Bronchial epithelial cell (primary cell): ENCODE measurements around the gene XPR1. TPM values are rescaled to one million over a fixed set of nuclear protein-coding genes. Genes with fewer than 3 reads are reported as not detected.
"Not testable (repeated sequence)": the region's sequence is repeated elsewhere in the genome, so short reads cannot be mapped to it uniquely, and the experiment has no call there.

Experiments
- DNase-seq: peaks from one replicate; pipeline ENCODE4 v3.0.0-alpha.2; 2010; ENCODE audit warnings: low read depth
- FAIRE-seq: peaks from 2 replicates; lab custom pipeline; 2011; peaks lifted over from hg19 to GRCh38; lab: Jason Lieb, UNC
- H3K27me3 ChIP-seq: 2 replicates; pipeline ENCODE4 v1.5.1; 2011; ENCODE audit warnings: low read length; ENCODE audit not compliant: control insufficient read depth, insufficient read depth
- H3K36me3 ChIP-seq: 2 replicates; pipeline ENCODE4 v1.5.1; 2011; ENCODE audit warnings: low read length; ENCODE audit not compliant: control insufficient read depth, insufficient read depth
- H3K4me3 ChIP-seq: 2 replicates; pipeline ENCODE4 v1.5.1; 2011; ENCODE audit warnings: mild to moderate bottlenecking, low read depth, low read length, control low read depth
- CTCF ChIP-seq: IDR thresholded peaks from 2 replicates; pipeline ENCODE4 v1.5.1; 2011; ENCODE audit warnings: mild to moderate bottlenecking, moderate library complexity, low read length, control low read depth, inconsistent platforms; ENCODE audit not compliant: insufficient read depth, severe bottlenecking
- total RNA-seq: library from RNA; depleted of rRNA; stranded (reverse); fragments of >200 nt; gene quantifications from 2 replicates; pipeline ENCODE4 v1.2.1, GENCODE V29; 2014

Gene XPR1
- total RNA-seq, 1 donor from 2014 or later, result 35.0 TPM

- H3K4me3 ChIP-seq, result no peak overlapping the region
- no peak for TF ChIP-seq CTCF
- no peaks in the 10 kb centered on the region for H3K27me3 ChIP-seq
- H3K36me3 ChIP-seq, result no peaks in the 10 kb centered on the region
- FAIRE-seq (no peak), DNase-seq (no peak)
These were observed 180.1 kb downstream of the XPR1 start for GRCh38 chr1:180811886-180812285.

- TF ChIP-seq CTCF, result no peak
These were observed 182.4 kb downstream of the XPR1 start for GRCh38 chr1:180814258-180814657.

GRCh38 chr1:180815188-180815587 lies 183.4 kb downstream of the XPR1 start:
- TF ChIP-seq CTCF, result no peak
- FAIRE-seq (no peak), DNase-seq (no peak)
- no peak overlapping the region for H3K4me3 ChIP-seq
- H3K36me3 ChIP-seq, result no peaks in the 10 kb centered on the region
- no peaks in the 10 kb centered on the region for H3K27me3 ChIP-seq

More at GRCh38 chr1:180814258-180814657, 182.4 kb downstream of the XPR1 start:
- FAIRE-seq, result no peak
- Histone ChIP-seq H3K36me3 (no peaks in the 10 kb centered on the region), H3K27me3 (no peaks in the 10 kb centered on the region), H3K4me3 (no peak overlapping the region)
- no peak for DNase-seq

GRCh38 chr1:180816132-180816531 lies 184.3 kb downstream of the XPR1 start:
- no peaks in the 10 kb centered on the region for H3K27me3 ChIP-seq
- no peaks in the 10 kb centered on the region for H3K36me3 ChIP-seq
- no peak overlapping the region for H3K4me3 ChIP-seq
- FAIRE-seq (no peak), DNase-seq (no peak)
- no peak for TF ChIP-seq CTCF

GRCh38 chr1:180821970-180822369 lies 190.1 kb downstream of the XPR1 start:
- H3K36me3 ChIP-seq, result no peaks in the 10 kb centered on the region
- no peak for TF ChIP-seq CTCF
- no peaks in the 10 kb centered on the region for H3K27me3 ChIP-seq
- FAIRE-seq (no peak), DNase-seq (no peak)
- H3K4me3 ChIP-seq, result no peak overlapping the region

GRCh38 chr1:180831507-180831906 lies 199.7 kb downstream of the XPR1 start:
- H3K36me3 ChIP-seq, DNase-seq, H3K27me3 ChIP-seq, H3K4me3 ChIP-seq, FAIRE-seq: not testable (repeated sequence)

GRCh38 chr1:180833180-180833579 lies 201.4 kb downstream of the XPR1 start:
- DNase-seq, H3K27me3 ChIP-seq, H3K4me3 ChIP-seq, FAIRE-seq, H3K36me3 ChIP-seq: not testable (repeated sequence)
